Activated CD4-positive, alpha-beta memory T cell treated with anti-CD3 and anti-CD28 coated beads, Interleukin-2, amount 10 ng/mL, durations not matched to agents 7 days and 5 days (primary cell): ENCODE measurements around the gene ZNF587B. TPM values are rescaled to one million over a fixed set of nuclear protein-coding genes. Genes with fewer than 3 reads are reported as not detected.
"Not testable (repeated sequence)": the region's sequence is repeated elsewhere in the genome, so short reads cannot be mapped to it uniquely, and the experiment has no call there.

Experiments used
- CTCF ChIA-PET: fragments of 350-600 bp; sonication (Branson Sonifier 250); formaldehyde crosslinking; loops from one replicate; lab custom pipeline; 2021; ENCODE audit warnings: antibody characterized with exemption, inconsistent platforms; lab: Charles Lee
- POLR2A ChIA-PET: fragments of 350-600 bp; sonication (Branson Sonifier 250); formaldehyde crosslinking; loops from one replicate; lab custom pipeline; 2021; ENCODE audit warnings: antibody characterized with exemption; lab: Charles Lee
- DNase-seq: peaks from one replicate; pipeline ENCODE4 v3.0.0-alpha.2; 2020
- H3K27ac Mint-ChIP-seq: one replicate; pipeline ENCODE4 v1.8.0; 2021; ENCODE audit warnings: mild to moderate bottlenecking, mixed read lengths
- H3K27me3 Mint-ChIP-seq: one replicate; pipeline ENCODE4 v1.8.0; 2021; ENCODE audit warnings: mixed read lengths
- H3K36me3 Mint-ChIP-seq: one replicate; pipeline ENCODE4 v1.8.0; 2021; ENCODE audit warnings: low read depth, mixed read lengths
- H3K4me1 Mint-ChIP-seq: one replicate; pipeline ENCODE4 v1.8.0; 2021; ENCODE audit warnings: mixed read lengths
- H3K4me3 Mint-ChIP-seq: one replicate; pipeline ENCODE4 v1.8.0; 2021; ENCODE audit warnings: mild to moderate bottlenecking, mixed read lengths
- H3K9me3 Mint-ChIP-seq: one replicate; pipeline ENCODE4 v1.8.0; 2021; ENCODE audit warnings: mixed read lengths
- total RNA-seq, 2 experiments: library from RNA; stranded (reverse); gene quantifications; one replicate each; pipeline ENCODE4 v1.2.3, GENCODE V29; 2021

The ZNF587B gene
- total RNA-seq, 2 experiments from 2014 or later: 14.0 to 14.6 TPM

GRCh38 chr19:57812975-57813820 is 16.9 kb upstream of the ZNF587B start:
- H3K4me1 Mint-ChIP-seq: peaks cover 42% of the 10 kb centered on the region
- POLR2A ChIA-PET: interaction anchor here (0.7 to 1.2 kb wide), 3 partner anchors 16 to 128 kb away, joined by 3 read pairs; partner anchors contain the start of gene ZNF587
- peak overlapping the region; percentile 93 for H3K4me3 Mint-ChIP-seq
- CTCF ChIA-PET, H3K27me3 Mint-ChIP-seq, H3K9me3 Mint-ChIP-seq: not testable (repeated sequence)
- H3K27ac Mint-ChIP-seq: peak overlapping the region; percentile 68
- peak; percentile 21 for DNase-seq
- peaks cover 50% of the 10 kb centered on the region for H3K36me3 Mint-ChIP-seq

GRCh38 chr19:57813919-57814504 is 16.1 kb upstream of the ZNF587B start:
- CTCF ChIA-PET: no interaction called here
- H3K27ac Mint-ChIP-seq: peak overlapping the region; percentile 86
- DNase-seq: no peak
- no peaks in the 10 kb centered on the region for H3K27me3 Mint-ChIP-seq
- H3K4me1 Mint-ChIP-seq: peaks cover 48% of the 10 kb centered on the region
- peak overlapping the region; percentile 93 for H3K4me3 Mint-ChIP-seq
- no peaks in the 10 kb centered on the region for H3K9me3 Mint-ChIP-seq
- peaks cover 42% of the 10 kb centered on the region for H3K36me3 Mint-ChIP-seq
- POLR2A ChIA-PET: interaction anchor here (0.7 to 1.6 kb wide), 5 partner anchors 17 to 129 kb away, joined by 3 to 10 read pairs (median 4); partner anchors contain the start of genes ZNF586 and ZNF776

- Mint-ChIP-seq H3K27me3 (no peaks in the 10 kb centered on the region), H3K36me3 (peaks cover 38% of the 10 kb centered on the region), H3K27ac (peak within 1 kb of the TSS; percentile 86), H3K4me1 (peaks cover 51% of the 10 kb centered on the region), H3K4me3 (peak within 1 kb of the TSS; percentile 93), H3K9me3 (no peaks in the 10 kb centered on the region)
- CTCF ChIA-PET: no interaction called here
- peak; percentile 79 for DNase-seq
- POLR2A ChIA-PET: interaction anchor here (0.6 to 1.6 kb wide), 10 partner anchors 36 to 451 kb away, joined by 3 to 10 read pairs (median 4); partner anchors contain the start of genes TRAPPC2B, ZNF134, ZNF211 and ZNF547
Measured at GRCh38 chr19:57814505-57815246, 15.4 kb upstream of the ZNF587B start, which contains the start of gene ZNF552. ZNF552 (minus strand) TSS chr19:57814913; CDS start chr19:57814743, 170 bp downstream.

GRCh38 chr19:57815247-57816075 is 14.6 kb upstream of the ZNF587B start:
- Mint-ChIP-seq H3K9me3 (no peaks in the 10 kb centered on the region), H3K4me1 (peaks cover 57% of the 10 kb centered on the region), H3K4me3 (peak overlapping the region; percentile 93), H3K36me3 (peaks cover 38% of the 10 kb centered on the region), H3K27me3 (no peaks in the 10 kb centered on the region), H3K27ac (peak overlapping the region; percentile 86)
- DNase-seq: no peak
- ChIA-PET POLR2A (interaction anchor here (0.6 to 1.6 kb wide), 10 partner anchors 35 to 452 kb away, joined by 3 to 10 read pairs (median 4); partner anchors contain the start of genes TRAPPC2B, ZNF134, ZNF211 and ZNF547), CTCF (no interaction called here)

- Mint-ChIP-seq H3K4me1 (peaks cover 64% of the 10 kb centered on the region), H3K36me3 (peaks cover 46% of the 10 kb centered on the region), H3K27ac (no peak overlapping the region), H3K4me3 (no peak overlapping the region), H3K9me3 (no peaks in the 10 kb centered on the region), H3K27me3 (no peaks in the 10 kb centered on the region)
- DNase-seq: no peak
- ChIA-PET POLR2A (no interaction called here), CTCF (no interaction called here)
Measured at GRCh38 chr19:57816652-57817051, 13.4 kb upstream of the ZNF587B start.

- no peak for DNase-seq
- H3K27me3 Mint-ChIP-seq: no peaks in the 10 kb centered on the region
- peaks cover 62% of the 10 kb centered on the region for H3K4me1 Mint-ChIP-seq
- ChIA-PET CTCF (no interaction called here), POLR2A (no interaction called here)
- H3K27ac Mint-ChIP-seq: no peak overlapping the region
- no peak overlapping the region for H3K4me3 Mint-ChIP-seq
- peaks cover 46% of the 10 kb centered on the region for H3K36me3 Mint-ChIP-seq
- H3K9me3 Mint-ChIP-seq: no peaks in the 10 kb centered on the region
Measured at GRCh38 chr19:57817976-57818375, 12.1 kb upstream of the ZNF587B start.

- Mint-ChIP-seq H3K4me1 (peaks cover 62% of the 10 kb centered on the region), H3K27me3 (no peaks in the 10 kb centered on the region), H3K36me3 (peaks cover 47% of the 10 kb centered on the region), H3K27ac (no peak overlapping the region), H3K4me3 (peak overlapping the region; percentile 55), H3K9me3 (no peaks in the 10 kb centered on the region)
- ChIA-PET CTCF (interaction anchor here (1.0 kb wide), 1 partner anchor 184 kb away, joined by 3 read pairs; the partner anchor contains the start of gene ZNF606), POLR2A (interaction anchor here (0.6 to 3.1 kb wide), 9 partner anchors 18 to 185 kb away, joined by 3 to 14 read pairs (median 6); partner anchors contain the start of genes ZNF211, ZNF551, ZNF587 and ZNF606)
- no peak for DNase-seq
Measured at GRCh38 chr19:57818378-57818777, 11.7 kb upstream of the ZNF587B start.

- DNase-seq: peak; percentile 84
- Mint-ChIP-seq H3K9me3 (no peaks in the 10 kb centered on the region), H3K27ac (peak overlapping the region; percentile 94), H3K27me3 (no peaks in the 10 kb centered on the region), H3K4me1 (peaks cover 60% of the 10 kb centered on the region), H3K4me3 (peak overlapping the region; percentile 95), H3K36me3 (peaks cover 52% of the 10 kb centered on the region)
- ChIA-PET CTCF (interaction anchor here (1.0 to 1.3 kb wide), 5 partner anchors 24 to 183 kb away, joined by 3 to 7 read pairs (median 3); partner anchors contain the start of genes ZNF551, ZNF587 and ZNF606), POLR2A (interaction anchor here (0.6 to 3.1 kb wide), 19 partner anchors 8 to 669 kb away, joined by 3 to 14 read pairs (median 4); partner anchors contain the start of genes ZNF134, ZNF211, ZNF329 and ZNF417)
Measured at GRCh38 chr19:57819475-57820148, 10.5 kb upstream of the ZNF587B start.

GRCh38 chr19:57820599-57820998 is 9.5 kb upstream of the ZNF587B start:
- peaks cover 53% of the 10 kb centered on the region for H3K4me1 Mint-ChIP-seq
- peak overlapping the region; percentile 94 for H3K27ac Mint-ChIP-seq
- ChIA-PET POLR2A (interaction anchor here (0.6 to 3.1 kb wide), 6 partner anchors 20 to 293 kb away, joined by 3 to 14 read pairs (median 8); partner anchors contain the start of genes ZNF417, ZNF549, ZNF551 and ZNF587), CTCF (no interaction called here)
- H3K27me3 Mint-ChIP-seq: no peaks in the 10 kb centered on the region
- no peaks in the 10 kb centered on the region for H3K9me3 Mint-ChIP-seq
- no peak for DNase-seq
- peak overlapping the region; percentile 95 for H3K4me3 Mint-ChIP-seq
- peaks cover 55% of the 10 kb centered on the region for H3K36me3 Mint-ChIP-seq

- Mint-ChIP-seq H3K4me1 (peaks cover 51% of the 10 kb centered on the region), H3K36me3 (peaks cover 60% of the 10 kb centered on the region), H3K27ac (peak overlapping the region; percentile 94), H3K4me3 (peak overlapping the region; percentile 95)
- DNase-seq, H3K27me3 Mint-ChIP-seq, H3K9me3 Mint-ChIP-seq, CTCF ChIA-PET: not testable (repeated sequence)
- POLR2A ChIA-PET: interaction anchor here (2.8 to 3.1 kb wide), 2 partner anchors 29 to 139 kb away, joined by 12 to 14 read pairs; partner anchors contain the start of genes ZNF551 and ZNF587
Measured at GRCh38 chr19:57821095-57821494, 9.0 kb upstream of the ZNF587B start.

- H3K27ac Mint-ChIP-seq, H3K27me3 Mint-ChIP-seq, DNase-seq, H3K9me3 Mint-ChIP-seq, CTCF ChIA-PET, H3K4me3 Mint-ChIP-seq: not testable (repeated sequence)
- H3K4me1 Mint-ChIP-seq: peaks cover 49% of the 10 kb centered on the region
- H3K36me3 Mint-ChIP-seq: peaks cover 64% of the 10 kb centered on the region
- POLR2A ChIA-PET: interaction anchor here (3.1 kb wide), 1 partner anchor 29 kb away, joined by 14 read pairs; the partner anchor contains the start of gene ZNF587
Measured at GRCh38 chr19:57821501-57821900, 8.6 kb upstream of the ZNF587B start.
